Thyroid gland (tissue), 4 donors: Measurements from ENCODE around the gene TFF2. TPM values are rescaled to one million over a fixed set of nuclear protein-coding genes. Genes with fewer than 3 reads are reported as not detected.

Experiments
- DNase-seq, 2 donors: peaks; one replicate each; pipeline ENCODE4 v3.0.0-alpha.2; 2019
- H3K27ac ChIP-seq, 3 donors: fragments of 200-600 bp; sonication (generic); 1 replicate in 2 of 3; 2 replicates in 1 of 3; pipeline ENCODE4 v1.5.1; 2016 to 2019; ENCODE audit warnings: mild to moderate bottlenecking in 1 of 3, moderate library complexity in 1 of 3
- H3K27me3 ChIP-seq: fragments of 200-600 bp; sonication (generic); one replicate; pipeline ENCODE4 v1.5.1; 2019
- H3K36me3 ChIP-seq, 2 donors: fragments of 200-600 bp; sonication (generic); one replicate each; pipeline ENCODE4 v1.5.1; 2016 to 2019
- H3K4me1 ChIP-seq, 2 donors: fragments of 200-600 bp; sonication (generic); one replicate each; pipeline ENCODE4 v1.5.1; 2017 to 2019
- H3K4me3 ChIP-seq, 3 donors: fragments of 200-600 bp; sonication (generic); replicated peaks in 1 of 3; 1 replicate in 2 of 3; 2 replicates in 1 of 3; pipeline ENCODE4 v1.5.1; 2016; ENCODE audit warnings: mild to moderate bottlenecking in 1 of 3
- H3K9me3 ChIP-seq: fragments of 200-600 bp; sonication (generic); one replicate; pipeline ENCODE4 v1.5.1; 2017
- CTCF ChIP-seq, 6 experiments: fragments of 200-600 bp in 3 of 6; fragments of 450-650 bp in 3 of 6; sonication (generic) in 3 of 6; IDR thresholded peaks; one replicate each; pipeline ENCODE4 v1.5.1; 2016 to 2019; ENCODE audit warnings: antibody characterized with exemption in 6 of 6, mild to moderate bottlenecking in 2 of 6, inconsistent platforms in 1 of 6, moderate library complexity in 1 of 6
- POLR2A ChIP-seq, 2 donors: fragments of 450-650 bp; IDR thresholded peaks; one replicate each; pipeline ENCODE4 v1.6.1; 2017; ENCODE audit warnings: antibody characterized with exemption in 2 of 2, mild to moderate bottlenecking in 2 of 2, moderate library complexity in 1 of 2
- WGBS, 2 donors: methylation state at CpG; one replicate each; pipeline ENCODE4 v1.1.5; 2017; 5-methylcytosine and 5-hydroxymethylcytosine counted together
- intact Hi-C: fragments of 100-400 bp; cut with DNase I; formaldehyde crosslinking; loops from one replicate; pipeline ENCODE4 v1.15.1; 2023
- total RNA-seq, 4 donors: library from RNA; depleted of rRNA; stranded (reverse); fragments of >200 nt; gene quantifications; one replicate each; pipeline ENCODE4 v1.2.3, GENCODE V29; 2016

The TFF2 gene
- total RNA-seq, 4 donors from 2014 or later, result 2.5 to 14.3 TPM; not detected in 2

DNA sequence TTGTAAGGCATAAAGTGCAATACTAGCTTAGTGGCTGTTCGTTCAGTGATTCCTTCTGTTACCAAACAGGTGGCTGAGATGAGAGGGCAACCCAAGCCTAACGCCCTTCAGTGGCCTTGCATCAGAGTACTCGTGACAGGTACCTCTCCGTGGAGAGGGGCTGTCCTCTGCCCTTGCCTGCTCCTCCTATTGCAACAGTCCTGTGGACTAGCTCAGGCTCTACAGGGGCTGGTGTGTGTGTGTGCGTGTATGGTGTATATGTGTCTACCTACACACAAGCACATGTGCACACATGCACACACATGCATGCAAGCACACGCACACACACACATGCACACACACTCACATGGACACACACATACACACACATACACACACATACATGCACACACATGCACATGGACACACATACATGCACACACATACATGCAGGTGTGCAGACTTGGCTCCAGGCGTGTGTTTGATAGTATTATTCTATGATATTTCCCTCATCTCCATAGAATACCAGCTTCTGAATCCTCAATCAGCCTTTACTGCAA lies 50.7 kb downstream of the TFF2 start:
- no peaks in the 10 kb centered on the region for H3K36me3 ChIP-seq
- WGBS, 2 donors, result 83 to 87% methylated on average over 7 of the region's 7 CpGs
- peaks cover 0 to 16% of the 10 kb centered on the region in 2 donors for H3K4me1 ChIP-seq
- intact Hi-C loops, result no loop called here
- H3K4me3 ChIP-seq, result no peak overlapping the region
- H3K27me3 ChIP-seq, result no peaks in the 10 kb centered on the region
- no peak for DNase-seq
- TF ChIP-seq CTCF (IDR thresholded peaks at IDR 0.05) (no peak), POLR2A (IDR thresholded peaks at IDR 0.05) (no peak)
- H3K27ac ChIP-seq, result peak overlapping the region in 1 of 3 donors; percentile 61
- no peaks in the 10 kb centered on the region for H3K9me3 ChIP-seq

- DNase-seq, result no peak
- H3K9me3 ChIP-seq, result no peaks in the 10 kb centered on the region
- H3K4me3 ChIP-seq, result no peak overlapping the region
- peaks cover 0 to 16% of the 10 kb centered on the region in 2 donors for H3K4me1 ChIP-seq
- peak overlapping the region; percentile 21 to 61 (median 45) for H3K27ac ChIP-seq
- TF ChIP-seq POLR2A (IDR thresholded peaks at IDR 0.05) (no peak), CTCF (IDR thresholded peaks at IDR 0.05) (no peak)
- WGBS, 2 donors, result 70 to 83% methylated on average over 10 to 17 of the region's 20 CpGs
- intact Hi-C loops, result no loop called here
- H3K27me3 ChIP-seq, result no peaks in the 10 kb centered on the region
- H3K36me3 ChIP-seq, result peaks cover 0 to 2% of the 10 kb centered on the region in 2 donors
These were observed 51.3 kb downstream of the TFF2 start for GRCh38 chr21:42299324-42300044.

DNA sequence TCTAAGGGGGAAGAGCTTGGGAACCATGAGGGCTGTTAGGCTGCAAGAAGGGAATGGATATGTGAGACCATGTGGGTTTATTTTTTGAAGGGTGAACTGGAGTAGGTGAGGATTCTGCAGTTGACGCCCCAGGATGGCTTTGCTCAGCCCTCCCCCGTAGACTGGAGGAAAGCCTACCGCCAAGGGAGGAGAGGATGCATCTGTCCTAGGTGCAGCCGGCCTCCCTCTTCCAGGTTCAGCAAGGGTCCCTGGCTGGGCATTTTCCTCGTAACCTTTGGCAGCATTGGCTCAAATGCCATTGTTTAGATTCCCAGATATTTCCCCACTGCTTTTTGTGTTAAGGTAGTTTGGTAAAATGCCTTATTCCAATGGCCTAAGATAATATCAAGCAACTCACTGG lies 52.1 kb downstream of the TFF2 start:
- no peak overlapping the region for H3K27ac ChIP-seq
- no peaks in the 10 kb centered on the region for H3K9me3 ChIP-seq
- intact Hi-C loops, result no loop called here
- TF ChIP-seq CTCF (IDR thresholded peaks at IDR 0.05) (no peak), POLR2A (IDR thresholded peaks at IDR 0.05) (no peak)
- peaks cover 0 to 3% of the 10 kb centered on the region in 2 donors for H3K36me3 ChIP-seq
- WGBS, 2 donors, result 77 to 80% methylated on average over 5 of the region's 5 CpGs
- H3K4me3 ChIP-seq, result no peak overlapping the region
- H3K4me1 ChIP-seq, result peaks cover 0 to 16% of the 10 kb centered on the region in 2 donors
- no peaks in the 10 kb centered on the region for H3K27me3 ChIP-seq
- DNase-seq, result no peak

DNA sequence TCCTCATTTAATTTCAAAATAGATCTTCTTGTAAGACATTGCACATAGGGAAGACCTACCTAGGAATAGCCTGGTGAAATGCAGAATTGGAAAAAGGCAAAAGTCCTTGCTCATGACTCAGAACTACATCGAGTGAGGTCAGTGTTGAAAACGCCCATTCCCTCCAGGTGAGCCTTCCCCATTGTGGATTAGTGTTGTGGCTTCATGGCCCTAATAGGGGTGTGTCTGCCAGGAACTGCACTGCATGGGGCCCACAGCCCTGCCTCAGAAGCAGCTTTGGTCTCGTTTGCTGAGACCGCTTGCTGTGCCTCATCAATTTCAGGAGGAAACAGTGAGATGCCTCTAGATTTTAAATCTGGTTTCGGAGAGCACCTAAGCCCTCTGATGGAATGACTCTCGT lies 52.6 kb downstream of the TFF2 start:
- Histone ChIP-seq H3K9me3 (no peaks in the 10 kb centered on the region), H3K27ac (no peak overlapping the region), H3K36me3 (peaks cover 0 to 3% of the 10 kb centered on the region in 2 donors), H3K4me3 (no peak overlapping the region), H3K27me3 (no peaks in the 10 kb centered on the region), H3K4me1 (peaks cover 0 to 16% of the 10 kb centered on the region in 2 donors)
- intact Hi-C loops, result no loop called here
- 77 to 87% methylated on average over 6 of the region's 6 CpGs for WGBS, 2 donors
- TF ChIP-seq POLR2A (IDR thresholded peaks at IDR 0.05) (no peak), CTCF (IDR thresholded peaks at IDR 0.05) (no peak)
- DNase-seq, result no peak

DNA sequence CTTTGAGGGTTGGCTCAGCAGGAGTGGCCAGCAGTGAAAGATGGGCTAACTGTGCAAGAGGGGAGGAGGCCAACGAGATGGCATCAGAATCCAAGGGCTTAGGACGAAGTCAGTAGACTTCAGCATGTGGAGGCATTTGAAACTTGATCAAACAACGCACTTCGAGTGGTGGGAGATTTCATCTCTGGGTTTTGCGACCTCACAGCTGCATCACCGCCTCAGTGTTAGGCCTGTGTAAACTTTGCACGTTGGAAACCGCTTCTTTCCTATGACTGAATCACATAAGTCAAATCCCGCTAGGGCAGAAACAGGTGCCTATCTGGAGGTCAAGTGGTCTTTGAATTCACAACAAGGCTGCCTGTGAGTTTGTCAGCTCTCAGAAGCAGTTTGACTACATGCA lies 53.4 kb downstream of the TFF2 start:
- Histone ChIP-seq H3K9me3 (no peaks in the 10 kb centered on the region), H3K27ac (no peak overlapping the region), H3K4me1 (peaks cover 0 to 14% of the 10 kb centered on the region in 2 donors), H3K36me3 (peaks cover 0 to 3% of the 10 kb centered on the region in 2 donors), H3K27me3 (no peaks in the 10 kb centered on the region), H3K4me3 (no peak overlapping the region)
- intact Hi-C loops, result no loop called here
- DNase-seq, result no peak
- TF ChIP-seq CTCF (IDR thresholded peaks at IDR 0.05), result no peak
- TF ChIP-seq POLR2A (IDR thresholded peaks at IDR 0.05), result no peak
- 70 to 78% methylated on average over 9 of the region's 9 CpGs for WGBS, 2 donors
